Measurements from ENCODE around the gene CUX1. TPM values are rescaled to one million over a fixed set of nuclear protein-coding genes. Genes with fewer than 3 reads are reported as not detected.

The CUX1 gene
- total and polyA plus RNA-seq, 10 of the 15 experiments (the other 5 are each of a cell fraction or from before 2014, with no cell fraction given) = 6.1 to 48.6 (median 25.9) TPM

- Histone ChIP-seq H3K4me3 (no peak overlapping the region), H3K36me3 (ENCODE audit: control insufficient read depth in 2 of 2, insufficient read depth in 2 of 2, low read length in 1 of 2) (peaks cover 0 to 8% of the 10 kb centered on the region in 2 experiments; a peak in 2 of 4 replicates), H3K4me2 (ENCODE audit: control insufficient read depth, insufficient read depth) (no peak overlapping the region), H2AFZ (ENCODE audit: control insufficient read depth, low read depth, low read length) (no peak overlapping the region), H3K27ac (ENCODE audit: control insufficient read depth, insufficient read depth) (no peak overlapping the region), H3K4me1 (ENCODE audit: control insufficient read depth, insufficient read depth, low read length) (peaks cover 5% of the 10 kb centered on the region; the same call in 1 of the 2 replicates), H3K79me2 (ENCODE audit: control insufficient read depth, insufficient read depth, low read length) (peaks cover 31% of the 10 kb centered on the region), H3K27me3 (replicated peaks in 1 of 2; ENCODE audit: control insufficient read depth in 2 of 2, insufficient read depth in 2 of 2, low read length in 1 of 2) (no peaks in the 10 kb centered on the region), H4K20me1 (ENCODE audit: control insufficient read depth, insufficient read depth) (no peaks in the 10 kb centered on the region), H3K9me3 (replicated peaks; ENCODE audit: control insufficient read depth, insufficient read depth, low read length) (no peaks in the 10 kb centered on the region), H3K9ac (ENCODE audit: control insufficient read depth, insufficient read depth, low read length) (no peak overlapping the region)
- WGBS (ENCODE audit: insufficient coverage, insufficient replicate concordance, low lambda C conversion rate, missing lambda C conversion rate) = 33% methylated on average over 7 of the region's 7 CpGs
- in situ Hi-C loops (cut with MboI) = no loop called here
- TF ChIP-seq POLR2A (IDR thresholded peaks at IDR 0.05; ENCODE audit: low read depth, low read length) (no peak), RELA (IDR thresholded peaks at IDR 0.05; ENCODE audit: borderline replicate concordance, partially characterized antibody) (no peak), GATAD2B (conservative IDR thresholded peaks at IDR 0.05; ENCODE audit: low read depth) (no peak), CTCF (IDR thresholded peaks at IDR 0.05 in 2 of 3, conservative IDR thresholded peaks at IDR 0.05 in 1 of 3; ENCODE audit: control insufficient read depth in 2 of 3, extremely low read depth in 1 of 3, insufficient read depth in 1 of 3, low read depth in 3 of 3, low read length in 3 of 3) (no peak), HCFC1 (IDR thresholded peaks at IDR 0.05; ENCODE audit: low read length) (no peak)
- DNase-seq (ENCODE audit: low read depth, low spot score) (no peak), ATAC-seq (no peak; the same call in 2 of the 3 replicates), FAIRE-seq (no peak)
- no TSS peak for BruUV-seq (replicated peaks)
- ChIA-PET CTCF (interaction anchor here (1.6 kb wide), 1 partner anchor 12 kb away, joined by 5 read pairs; no protein-coding TSS in a partner anchor), RAD21 (ENCODE audit: unreplicated experiment) (interaction anchor here (1.3 kb wide), 1 partner anchor 13 kb away, joined by 4 read pairs; no protein-coding TSS in a partner anchor), SMC1A (ENCODE audit: uncharacterized antibody, unreplicated experiment) (interaction anchor here (0.6 to 0.8 kb wide), 2 partner anchors 9 to 228 kb away, joined by 3 read pairs; no protein-coding TSS in a partner anchor), POLR2A (no interaction called here)
- intact Hi-C loops (cut with micrococcal nuclease; ENCODE audit: unreplicated experiment) = no loop called here
These were observed 52.5 kb downstream of the CUX1 start for GRCh38 chr7:101869901-101870290.
